ENCODE data around the gene ZIC4.

The ZIC4 gene

DNA sequence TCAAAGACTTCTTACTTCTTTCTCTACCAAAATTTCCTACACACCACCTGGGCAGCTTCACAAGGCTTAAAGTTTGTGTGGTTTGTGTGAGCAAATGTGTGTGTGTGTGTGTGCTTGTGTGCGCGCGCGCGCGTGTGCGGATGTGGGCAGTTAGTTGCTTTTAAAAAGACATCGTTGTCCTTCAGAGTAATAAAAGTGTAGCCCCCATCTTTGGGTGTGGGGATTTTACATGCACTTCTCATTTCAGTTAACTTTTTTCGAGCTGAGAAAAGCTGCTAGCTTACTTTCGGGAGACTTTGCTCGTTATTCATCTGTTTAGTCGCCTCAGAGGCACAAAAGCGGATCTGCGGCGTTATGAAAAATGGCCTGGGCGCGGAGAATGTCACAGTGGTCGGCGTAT, 36.0 kb downstream of the ZIC4 start:
- no peak for DNase-seq (ENCODE audit: low read depth in 2 of 2)

- DNase-seq (ENCODE audit: low read depth in 2 of 2), result no peak
Measured at GRCh38 chr3:147369661-147370123, 36.7 kb downstream of the ZIC4 start.

DNA sequence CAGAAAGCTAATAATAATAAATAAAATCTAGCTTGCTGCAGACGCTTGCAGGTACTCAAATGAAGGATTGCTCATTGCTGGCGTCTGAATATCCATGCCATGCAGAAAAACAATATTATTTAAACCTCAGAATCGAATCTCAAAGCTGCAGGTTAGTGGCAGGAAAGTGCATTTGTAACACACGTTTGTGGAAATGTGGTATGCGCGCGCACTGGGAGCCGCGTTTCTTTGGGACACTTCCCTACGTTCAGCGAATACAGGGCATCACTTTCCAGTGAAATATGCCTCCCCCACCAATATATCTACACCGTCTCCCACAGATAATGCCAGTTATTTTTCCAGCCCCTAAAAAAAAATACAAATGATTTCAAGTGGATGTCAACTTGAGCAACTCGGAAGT, 37.1 kb downstream of the ZIC4 start:
- no peak for DNase-seq (ENCODE audit: low read depth in 2 of 2)

DNA sequence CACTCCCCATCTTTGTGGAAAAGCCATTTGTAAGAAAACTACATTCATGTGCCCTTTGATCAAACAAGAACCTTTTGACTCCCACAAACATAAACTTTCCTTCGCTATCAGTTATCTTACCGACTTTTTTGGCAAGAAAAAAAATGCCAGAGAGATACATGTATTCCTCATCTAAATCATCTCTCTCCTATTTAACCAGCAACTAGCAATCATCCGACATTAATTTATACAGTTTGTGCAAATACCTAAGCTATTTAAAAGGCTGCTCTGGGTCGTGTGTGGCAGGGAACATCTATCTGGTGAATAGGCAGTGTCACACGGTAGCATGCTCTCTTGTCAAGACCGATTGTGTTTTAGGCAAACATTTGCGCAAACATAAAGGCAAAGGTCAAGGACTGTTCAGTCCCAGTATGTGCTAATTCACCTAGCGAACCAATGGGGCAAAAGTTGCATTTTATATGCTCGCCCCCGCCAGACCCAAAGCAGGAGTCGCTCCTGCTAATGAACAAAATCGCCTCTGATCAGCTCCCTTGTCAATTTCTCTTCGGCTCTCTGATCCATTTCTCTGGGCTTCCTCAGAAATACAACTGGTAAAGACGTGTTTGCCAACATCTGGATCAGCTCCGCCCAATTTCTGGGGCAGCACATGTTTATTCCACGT, 37.7 kb downstream of the ZIC4 start:
- no peak for DNase-seq (ENCODE audit: low read depth in 2 of 2)

DNA sequence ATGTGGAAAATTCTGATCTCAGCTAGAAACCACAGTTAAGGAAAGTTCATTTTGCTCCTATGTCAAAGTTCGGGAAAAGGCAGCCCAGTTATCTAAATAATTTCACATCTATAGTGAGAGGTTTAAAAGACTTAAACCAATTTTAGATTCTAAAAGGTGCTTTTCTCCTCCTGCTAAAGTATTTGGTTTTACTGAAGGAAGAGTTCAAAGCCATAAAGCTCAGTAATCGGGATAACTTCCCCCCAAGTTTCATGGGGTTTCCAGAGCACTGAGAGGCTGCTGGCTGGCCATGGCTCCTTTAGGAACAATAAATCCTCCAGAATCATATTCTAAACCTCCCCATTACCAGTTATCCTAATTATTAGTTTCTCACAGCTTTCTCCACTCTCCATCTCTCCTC, 38.2 kb downstream of the ZIC4 start:
- no peak for DNase-seq (ENCODE audit: low read depth in 2 of 2)

- DNase-seq (ENCODE audit: low read depth in 2 of 2), result no peak
Measured at GRCh38 chr3:147367676-147368075, 38.7 kb downstream of the ZIC4 start.

DNA sequence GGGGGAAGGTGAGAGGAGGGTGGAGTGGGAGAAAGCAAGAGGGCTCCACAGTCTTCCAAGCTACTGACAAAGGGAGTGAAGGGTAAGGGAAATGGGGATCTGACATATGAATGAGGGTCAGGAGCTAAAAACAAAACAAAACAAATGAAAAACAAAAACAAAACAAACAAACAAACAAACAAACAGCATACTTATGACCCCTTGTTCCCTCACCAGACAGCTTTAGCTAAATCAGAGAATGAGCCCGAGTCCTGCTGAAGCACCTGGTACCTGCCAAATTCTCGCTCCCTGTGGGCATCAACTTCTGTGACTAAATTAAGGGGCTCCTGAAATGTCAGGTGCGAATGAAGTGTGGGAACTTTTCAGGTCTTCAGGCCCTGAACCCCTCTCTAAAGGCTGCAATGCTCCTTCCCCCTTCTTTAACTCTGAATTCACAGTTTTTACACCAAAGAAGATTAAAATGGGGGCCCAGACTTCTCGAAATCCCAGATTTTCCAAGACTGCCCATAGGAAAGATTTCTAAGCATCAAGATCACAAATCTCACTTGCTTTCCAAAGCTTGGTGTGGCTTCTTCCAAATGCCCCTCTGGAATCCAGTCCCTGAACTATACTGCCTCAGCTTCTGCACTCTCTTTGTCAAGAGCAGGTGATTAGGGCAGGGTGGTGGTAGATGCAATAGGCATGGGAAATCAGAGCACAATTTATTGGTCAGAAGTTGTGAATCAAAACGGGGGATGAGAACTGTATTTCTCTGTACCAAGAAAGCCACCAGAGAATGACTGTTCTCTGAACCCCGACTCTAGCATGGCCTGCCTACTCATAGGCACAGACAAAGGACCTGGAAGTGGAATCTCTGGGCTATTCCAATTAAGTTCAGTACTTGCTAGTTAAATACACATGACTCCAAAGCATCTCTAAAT, 40.9 kb downstream of the ZIC4 start:
- no peak for DNase-seq (ENCODE audit: low read depth in 2 of 2)

- no peak for DNase-seq (ENCODE audit: low read depth in 2 of 2)
Measured at GRCh38 chr3:147364771-147365170, 41.6 kb downstream of the ZIC4 start.

DNA sequence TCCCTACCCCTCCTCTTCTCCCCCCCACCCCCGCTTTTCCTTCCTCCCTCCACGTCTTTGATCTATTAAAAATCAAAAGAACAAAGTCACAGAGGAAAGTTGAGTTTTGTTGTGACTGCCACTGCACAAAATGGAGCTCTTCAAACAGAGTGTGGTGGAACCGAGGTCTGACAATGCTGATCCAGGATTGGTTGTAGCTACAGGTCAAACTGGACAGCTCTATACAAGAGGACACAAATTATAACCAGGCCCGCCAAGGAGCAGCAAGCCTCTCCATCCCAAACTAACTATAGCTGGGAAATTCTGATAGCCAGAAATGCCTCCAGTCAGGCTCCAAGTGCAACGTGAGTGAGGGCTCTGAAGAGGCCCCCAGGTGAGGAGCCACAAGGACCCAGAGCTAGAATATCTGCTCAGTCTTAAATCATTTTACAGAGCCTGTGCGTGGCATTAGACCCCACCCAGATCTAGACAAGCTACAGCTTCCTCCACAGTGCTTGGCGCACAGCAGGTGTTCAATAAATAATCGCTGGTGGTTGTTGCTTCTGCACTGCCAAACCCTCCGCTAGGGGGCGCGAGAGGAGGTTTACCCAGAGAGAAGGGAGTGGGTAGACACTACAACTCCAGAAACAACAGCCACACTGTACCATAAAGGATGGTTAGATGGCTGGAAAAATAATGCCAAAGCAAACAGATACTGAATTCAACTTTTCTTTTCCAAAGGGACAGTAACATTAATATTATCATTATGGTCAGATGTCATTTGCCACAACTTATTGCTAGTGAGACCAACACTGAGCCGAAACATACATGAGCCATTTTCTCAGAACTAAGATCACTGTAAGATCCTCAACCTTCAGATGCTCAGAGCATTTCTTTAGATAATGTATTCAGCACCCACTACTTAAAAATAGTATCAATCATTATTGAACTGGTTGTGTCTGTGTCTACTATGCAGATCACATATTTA, 44.6 kb downstream of the ZIC4 start:
- DNase-seq (ENCODE audit: low read depth in 2 of 2), result no peak

DNA sequence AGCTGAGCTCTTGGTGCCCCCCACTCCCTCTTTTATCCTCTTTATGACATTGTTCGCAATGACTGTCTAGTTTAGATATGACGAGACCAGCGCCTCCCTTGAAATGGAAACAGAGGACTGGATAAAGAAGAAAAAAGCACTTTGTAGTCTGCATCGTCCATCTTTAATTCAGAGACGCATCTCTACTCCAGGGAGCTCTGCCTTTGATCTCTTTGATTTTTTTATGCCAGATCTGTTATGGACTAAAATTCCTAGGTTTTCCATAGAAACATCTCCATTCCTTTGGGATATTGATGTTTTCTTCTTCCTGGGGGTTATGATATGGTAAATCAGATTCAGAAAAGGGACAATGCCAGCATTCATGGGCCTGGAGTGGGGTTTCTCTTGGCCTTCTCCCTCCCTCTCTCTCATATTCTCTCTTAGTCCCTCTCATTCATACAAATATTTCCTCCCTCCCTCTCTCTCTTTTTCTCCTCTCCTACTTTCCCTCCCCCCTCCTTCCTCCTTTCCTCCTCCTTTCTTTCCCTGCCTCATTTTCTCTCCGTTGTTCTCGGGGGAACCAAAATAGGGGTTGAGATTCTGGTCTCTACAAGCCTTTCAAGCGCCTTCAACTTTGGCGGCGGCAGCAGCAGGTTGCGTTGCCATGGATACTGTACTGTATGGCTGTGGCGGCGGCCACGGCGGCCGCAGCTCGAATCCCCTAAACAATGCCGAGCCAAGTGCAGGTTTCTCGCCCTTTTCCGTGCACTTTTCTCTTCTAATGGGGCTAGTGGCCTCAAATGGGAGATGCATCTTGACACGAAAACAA, 45.5 kb downstream of the ZIC4 start:
- DNase-seq (ENCODE audit: low read depth in 2 of 2), result no peak

DNA sequence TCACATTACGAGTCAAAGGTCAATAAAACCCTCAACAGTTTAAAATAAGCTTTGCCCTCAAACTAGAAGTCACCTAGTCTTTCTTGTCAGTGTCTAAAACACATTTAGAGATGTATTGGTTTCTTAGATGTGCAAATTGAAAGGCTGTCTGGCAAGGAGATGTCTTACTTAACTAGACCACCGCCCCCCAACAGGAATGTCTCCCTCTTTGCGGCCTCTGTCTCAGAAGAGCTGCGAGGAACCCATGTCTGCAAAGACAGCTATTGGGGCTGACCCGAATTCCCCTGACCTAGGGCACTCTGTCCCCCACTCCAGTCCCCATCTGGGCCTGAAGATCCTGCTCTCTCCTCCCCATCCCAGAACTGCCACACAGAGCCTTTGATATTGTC, 46.3 kb downstream of the ZIC4 start:
- DNase-seq (ENCODE audit: low read depth in 2 of 2), result no peak

DNA sequence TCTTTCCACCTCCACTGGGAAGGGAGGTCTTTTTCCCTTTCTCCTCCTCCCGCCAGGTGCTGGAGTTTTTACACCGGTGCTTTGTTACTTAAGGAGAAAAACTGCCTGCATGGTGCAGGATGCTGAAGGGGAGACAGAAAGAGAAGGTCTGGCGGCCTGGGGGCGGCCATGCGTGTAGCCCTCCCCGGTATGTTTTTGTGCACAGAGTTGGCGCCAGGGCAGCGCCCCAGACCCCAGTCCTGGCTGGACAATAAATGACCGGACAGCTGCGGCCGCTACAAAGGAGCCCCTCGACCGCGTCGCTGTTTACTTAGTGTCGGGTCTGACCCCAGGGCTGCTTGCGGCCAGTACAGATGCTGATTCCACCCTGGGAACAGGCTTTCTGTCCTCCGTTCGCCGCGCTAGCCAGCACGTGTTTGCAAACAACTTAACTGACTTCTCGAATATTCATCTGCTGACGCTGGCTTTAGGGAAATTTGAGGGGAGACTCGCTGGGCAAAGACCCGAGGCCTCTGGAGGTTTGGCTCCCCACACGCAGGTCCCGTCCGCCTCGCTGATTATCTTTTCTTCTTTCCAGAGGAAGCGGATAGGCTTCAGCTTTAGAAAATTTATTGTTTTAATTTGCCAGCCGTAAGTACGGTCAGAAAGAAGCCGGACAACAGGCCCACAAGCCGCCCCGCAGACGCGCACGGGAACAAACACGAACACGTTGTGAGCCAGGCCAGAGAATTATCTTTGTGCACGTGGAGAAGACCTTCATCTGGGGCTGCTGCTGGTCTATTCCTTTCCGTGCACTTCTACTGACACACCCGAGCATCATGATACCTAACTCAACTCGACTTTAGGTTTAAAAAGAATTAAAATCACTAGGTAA, 46.9 kb downstream of the ZIC4 start:
- DNase-seq (ENCODE audit: low read depth in 2 of 2), result no peak

- DNase-seq (ENCODE audit: low read depth in 2 of 2), result no peak
Measured at GRCh38 chr3:147358144-147358992, 48.0 kb downstream of the ZIC4 start.

GRCh38 chr3:147356909-147357900, 49.1 kb downstream of the ZIC4 start:
- no peak for DNase-seq (ENCODE audit: low read depth in 2 of 2)

- no peak for DNase-seq (ENCODE audit: low read depth in 2 of 2)
Measured at GRCh38 chr3:147356145-147356908, 50.0 kb downstream of the ZIC4 start.

DNA sequence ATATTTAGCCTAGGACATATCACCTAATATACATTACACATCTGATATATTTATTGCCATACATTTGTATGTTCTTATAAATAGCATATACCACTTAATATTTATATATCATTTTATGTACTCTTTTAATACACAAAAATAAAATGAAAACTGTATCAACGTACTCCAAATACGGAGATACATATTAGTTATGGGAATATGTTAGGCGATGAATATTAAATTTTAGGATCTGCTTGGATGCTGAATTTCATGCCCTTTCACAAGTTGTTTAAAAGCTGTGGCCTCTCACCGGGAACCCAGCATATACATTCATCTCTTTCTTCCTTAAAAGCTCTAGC, 50.6 kb downstream of the ZIC4 start:
- DNase-seq (ENCODE audit: low read depth in 2 of 2), result no peak

GRCh38 chr3:147355084-147355752, 51.1 kb downstream of the ZIC4 start:
- DNase-seq (ENCODE audit: low read depth in 2 of 2), result no peak

Measured in stimulated activated CD8-positive, alpha-beta memory T cell treated with anti-CD3 and anti-CD28 coated beads, Interleukin-2, amount 100 ng/mL, for 1 hour (primary cell).